ENCODE results near the gene FNDC10.
"Not testable (repeated sequence)": the region's sequence is repeated elsewhere in the genome, so short reads cannot be mapped to it uniquely, and the experiment has no call there.

Gene FNDC10

GRCh38 chr1:1599935-1600860 lies at the start of gene FNDC10:
Gene FNDC10 (minus strand): TSS chr1:1600135. CDS start chr1:1600015, 120 bp downstream.
- DNase-seq = no peak

- not testable (repeated sequence) for DNase-seq
Measured at GRCh38 chr1:1648265-1648664, 48.3 kb upstream of the FNDC10 start.

GRCh38 chr1:1647567-1648241 lies 47.8 kb upstream of the FNDC10 start:
- DNase-seq = not testable (repeated sequence)

DNA sequence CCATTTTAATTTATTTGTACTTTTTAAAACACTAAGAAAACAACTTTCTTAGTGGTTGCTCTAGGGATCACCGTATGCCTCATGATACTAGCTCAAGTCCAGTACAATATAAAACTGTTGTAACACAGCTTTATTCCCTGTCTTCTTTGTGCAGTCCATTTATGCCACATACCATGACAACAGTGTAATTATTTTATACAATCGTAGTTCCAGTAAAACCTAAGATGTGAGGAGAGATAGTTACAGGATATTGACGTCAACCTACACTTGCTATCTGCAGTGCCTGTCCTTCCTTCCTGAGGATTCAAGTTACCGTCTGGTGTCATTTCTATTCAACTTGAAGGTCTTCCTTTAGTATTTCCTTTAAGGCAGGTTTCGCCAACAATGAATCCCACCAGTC lies 46.4 kb upstream of the FNDC10 start:
- DNase-seq = not testable (repeated sequence)

GRCh38 chr1:1640711-1641461 lies 41.0 kb upstream of the FNDC10 start:
- DNase-seq = not testable (repeated sequence)

DNA sequence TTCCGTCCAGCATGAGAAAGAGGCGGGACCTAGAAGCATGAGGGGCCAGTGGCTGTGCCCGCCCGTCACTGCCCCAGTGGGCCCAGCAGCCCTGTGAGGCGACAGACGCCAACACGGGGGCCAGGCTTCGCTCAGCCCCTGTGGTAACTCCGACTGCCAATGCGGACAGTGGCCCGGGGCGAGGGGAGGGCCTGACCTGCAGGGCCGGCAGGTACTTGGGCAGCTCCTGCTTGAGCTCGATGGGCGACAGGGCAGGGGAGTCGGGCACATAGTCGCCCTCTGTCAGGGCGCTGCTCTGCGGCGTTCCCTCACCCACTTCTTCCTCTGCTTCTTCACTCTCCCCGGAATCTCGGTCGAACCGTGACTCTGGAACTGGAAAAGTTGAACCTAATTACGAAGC lies 40.1 kb upstream of the FNDC10 start:
- not testable (repeated sequence) for DNase-seq

- not testable (repeated sequence) for DNase-seq
Measured at GRCh38 chr1:1639368-1639767, 39.4 kb upstream of the FNDC10 start.

- DNase-seq = not testable (repeated sequence)
Measured at GRCh38 chr1:1638528-1638927, 38.6 kb upstream of the FNDC10 start.

- DNase-seq = not testable (repeated sequence)
Measured at GRCh38 chr1:1637479-1637875, 37.5 kb upstream of the FNDC10 start.

GRCh38 chr1:1636621-1637478 lies 36.9 kb upstream of the FNDC10 start:
- not testable (repeated sequence) for DNase-seq

DNA sequence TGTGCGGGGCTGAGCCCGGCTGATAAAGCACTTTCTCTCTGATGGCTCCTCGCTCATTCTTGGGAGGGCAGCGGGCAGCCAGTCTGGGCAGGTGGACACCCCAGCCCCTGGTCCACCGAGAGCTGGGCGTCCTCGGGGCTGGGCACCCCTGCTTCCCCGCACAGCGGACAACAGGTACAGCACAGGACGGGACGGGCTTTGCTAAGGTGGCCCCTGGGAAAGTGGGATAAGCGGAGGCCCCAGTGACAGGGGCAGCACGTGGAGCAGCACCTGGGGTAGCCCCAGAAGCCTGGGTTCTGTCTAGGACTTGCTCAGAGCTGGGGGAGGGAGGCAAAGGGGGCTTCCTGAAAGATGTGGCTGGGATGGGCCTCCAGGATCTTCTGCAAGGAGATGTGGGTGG lies 34.7 kb upstream of the FNDC10 start:
- DNase-seq = not testable (repeated sequence)

- DNase-seq = not testable (repeated sequence)
Measured at GRCh38 chr1:1633409-1633808, 33.5 kb upstream of the FNDC10 start.

DNA sequence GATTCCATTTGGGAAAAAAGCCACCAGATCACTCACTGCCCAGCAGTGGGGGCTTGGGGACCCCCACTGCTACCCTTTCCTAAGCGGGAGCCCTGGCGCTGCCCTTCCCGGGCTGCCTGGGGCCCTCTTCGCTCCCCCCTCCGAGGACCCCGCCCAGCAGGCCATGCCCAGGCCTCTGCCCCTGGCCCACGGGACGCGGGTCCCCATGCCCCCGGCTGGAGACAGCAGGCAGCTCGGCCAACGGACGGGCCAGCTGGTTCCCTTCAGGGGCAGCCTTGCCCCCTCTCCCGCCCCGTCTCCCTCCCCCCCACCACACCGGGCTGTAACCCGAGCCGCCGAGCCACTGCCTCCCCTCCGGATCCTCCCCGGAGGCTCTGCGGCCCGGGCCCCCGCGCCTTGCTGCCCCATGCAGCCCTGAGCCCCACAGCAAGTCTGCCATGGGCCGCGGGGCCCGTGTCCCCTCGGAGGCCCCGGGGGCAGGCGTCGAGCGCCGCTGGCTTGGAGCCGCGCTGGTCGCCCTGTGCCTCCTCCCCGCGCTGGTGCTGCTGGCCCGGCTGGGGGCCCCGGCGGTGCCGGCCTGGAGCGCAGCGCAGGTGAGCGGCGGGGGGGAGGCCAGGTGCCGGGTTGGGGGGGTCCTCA lies 32.0 kb upstream of the FNDC10 start, which contains the start of gene MMP23B:
Gene MMP23B, plus strand, starts transcription at position 392 of the 639 bp plus-strand sequence. Its CDS starts 46 bp downstream, at position 438.
- DNase-seq = no peak

DNA sequence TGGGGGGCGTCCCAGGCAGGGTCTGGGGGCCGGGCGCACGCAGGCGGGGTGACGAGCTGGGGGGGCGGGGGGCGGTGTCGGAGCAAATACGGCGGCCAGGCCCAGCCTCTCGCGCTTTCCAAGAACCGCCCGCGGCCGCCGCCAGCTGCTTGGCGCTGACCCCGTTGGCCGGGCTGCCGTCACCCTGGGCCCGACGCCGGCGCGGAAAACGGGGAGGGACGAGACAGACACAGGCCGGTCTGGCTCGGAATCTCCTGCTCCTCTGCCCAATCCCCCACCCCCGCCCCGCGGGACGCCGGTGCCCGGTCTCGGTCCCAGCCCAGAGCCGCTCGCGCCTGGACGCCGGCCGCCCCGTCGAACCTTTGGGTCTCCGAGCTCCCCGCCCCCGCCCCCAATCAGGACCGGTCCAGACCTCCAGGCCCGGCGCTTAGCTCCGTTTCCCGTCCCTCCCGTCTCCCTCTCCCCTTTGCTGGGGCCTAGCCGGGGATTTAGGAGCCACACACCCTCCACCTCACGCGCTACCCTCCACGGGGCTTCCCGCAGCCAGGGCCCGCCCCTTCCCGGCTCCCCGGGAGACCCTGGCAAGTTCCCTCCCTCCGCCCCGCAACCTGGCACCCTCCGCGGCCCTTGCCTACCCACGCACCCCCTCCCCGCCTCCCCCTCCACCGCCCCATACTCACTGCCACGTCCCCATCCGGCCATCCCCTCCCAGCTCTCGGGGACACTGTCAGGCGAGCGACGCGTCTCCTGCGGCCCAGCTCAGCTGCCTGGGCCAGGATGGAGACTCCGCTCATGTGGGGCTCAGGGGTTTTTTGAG lies 31.2 kb upstream of the FNDC10 start:
- no peak for DNase-seq

GRCh38 chr1:1630191-1630964 lies 30.4 kb upstream of the FNDC10 start:
- peak; percentile 94 for DNase-seq

DNA sequence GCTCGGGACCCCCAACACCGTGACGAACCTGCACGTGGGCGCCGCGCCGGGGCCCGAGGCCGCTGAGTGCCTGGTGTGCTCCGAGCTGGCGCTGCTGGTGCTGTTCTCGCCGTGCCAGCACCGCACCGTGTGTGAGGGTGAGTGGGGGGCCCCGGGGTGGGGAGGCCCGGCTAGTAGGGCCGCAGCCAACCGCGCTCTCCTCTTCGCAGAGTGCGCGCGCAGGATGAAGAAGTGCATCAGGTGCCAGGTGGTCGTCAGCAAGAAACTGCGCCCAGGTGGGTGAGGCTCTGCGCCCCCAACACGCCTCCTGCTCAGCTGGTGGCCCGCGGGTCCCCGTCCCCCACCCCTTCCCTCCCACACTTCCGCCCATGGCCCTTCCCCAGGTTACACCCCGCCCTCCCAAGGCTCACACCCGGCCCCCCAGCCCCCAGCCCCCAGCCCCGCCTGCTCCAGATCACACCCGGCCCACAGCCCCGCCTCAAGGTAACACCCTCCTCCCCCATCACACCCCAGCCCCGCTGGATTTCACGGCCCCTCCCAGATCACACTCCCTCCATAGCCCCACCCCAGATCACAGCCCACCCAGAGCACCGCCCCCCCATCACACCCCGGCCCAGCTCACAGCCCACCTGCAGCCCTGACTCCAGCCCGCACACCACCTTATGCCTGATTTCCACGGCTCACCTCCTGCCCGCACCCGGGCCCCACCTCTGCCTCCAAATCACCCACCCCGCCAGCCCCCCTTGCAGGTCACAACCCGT lies 29.7 kb upstream of the FNDC10 start:
- no peak for DNase-seq

- no peak for DNase-seq
Measured at GRCh38 chr1:1628754-1629429, 29.0 kb upstream of the FNDC10 start.
